HCT116 (cell line): ENCODE results near the gene SOCS7. TPM values are rescaled to one million over a fixed set of nuclear protein-coding genes. Genes with fewer than 3 reads are reported as not detected.
A peak's percentile ranks its signal among the peaks of the same experiment; 100 is the strongest.

ENCODE experiments used
- ATAC-seq: fragments of 200-7000 bp; cut with Tn5 transposase; 2 replicates; pipeline ENCODE4 v1.9.1; 2020; ENCODE audit warnings: mild to moderate bottlenecking, moderate library complexity
- BruUV-seq: library from RNA; stranded (reverse); fragments of 400-500 nt; replicated peaks from 2 replicates; lab custom pipeline; 2021; lab: Mats Ljungman, UMichigan
- CTCF ChIA-PET: fragments of 300-600 bp; sonication (Branson Sonifier 250); formaldehyde crosslinking; loops from one replicate; lab custom pipeline; 2021; ENCODE audit warnings: antibody characterized with exemption; lab: Charles Lee
- POLR2A ChIA-PET: fragments of 300-600, 350-600 bp; sonication (Branson Sonifier 250); formaldehyde crosslinking; loops from one replicate; lab custom pipeline; 2021; ENCODE audit warnings: antibody characterized with exemption; lab: Charles Lee
- RAD21 ChIA-PET, 2 experiments: fragments of 300-600 bp; sonication (Branson Sonifier 250); formaldehyde crosslinking; loops; one replicate each; lab custom pipeline; 2023; ENCODE audit warnings: low total read pairs in 2 of 2; ENCODE audit not compliant: uncharacterized antibody in 2 of 2, unreplicated experiment in 2 of 2, low non-redundant PET in 1 of 2; lab: Charles Lee
- DNase-seq: peaks from one replicate; pipeline ENCODE4 v3.0.0-alpha.2; 2010; ENCODE audit warnings: low read depth, low spot score
- H2AFZ ChIP-seq: fragments of 200-600 bp; shearing (Covaris generic), sonication (generic); 2 replicates; pipeline ENCODE4 v1.6.1; 2017; ENCODE audit warnings: low read depth, mixed run types, mixed read lengths, antibody characterized with exemption, low read length; ENCODE audit not compliant: poor library complexity, severe bottlenecking
- H3K27ac ChIP-seq: 2 replicates; pipeline ENCODE4 v1.5.1; 2012; ENCODE audit warnings: low read depth, low read length
- H3K27me3 ChIP-seq: fragments of 200-600 bp; sonication (generic); 2 replicates; pipeline ENCODE4 v1.6.1; 2016; ENCODE audit warnings: mixed run types, low read length, mixed read lengths; ENCODE audit not compliant: insufficient read depth
- H3K36me3 ChIP-seq, 2 experiments: fragments of 200-500 bp in 1 of 2; fragments of 200-600 bp in 1 of 2; sonication (Bioruptor generic) in 1 of 2; sonication (generic) in 1 of 2; 2 replicates each; pipeline versions ENCODE4 v1.5.1 to v1.6.1; 2014 to 2016; ENCODE audit warnings: low read length in 2 of 2, inconsistent platforms in 1 of 2, mixed read lengths in 1 of 2, mixed run types in 1 of 2; ENCODE audit not compliant: insufficient read depth in 2 of 2, control insufficient read depth in 1 of 2
- H3K4me1 ChIP-seq, 2 experiments: fragments of 200-600 bp in 1 of 2; sonication (generic) in 1 of 2; 2 replicates each; pipeline versions ENCODE4 v1.5.1 to v1.6.1; 2012 to 2017; ENCODE audit warnings: low read length in 2 of 2, inconsistent platforms in 1 of 2, mild to moderate bottlenecking in 1 of 2, mixed read lengths in 1 of 2, mixed run types in 1 of 2, moderate library complexity in 1 of 2; ENCODE audit not compliant: insufficient read depth in 2 of 2, control insufficient read depth in 1 of 2
- H3K4me2 ChIP-seq: fragments of 200-600 bp; sonication (generic); 2 replicates; pipeline ENCODE4 v1.6.1; 2017; ENCODE audit warnings: mixed run types, low read length, mixed read lengths
- H3K4me3 ChIP-seq, 2 experiments: fragments of 200-600 bp in 1 of 2; sonication (generic) in 1 of 2; replicated peaks in 1 of 2; 2 replicates each; pipeline ENCODE4 v1.5.1; 2011 to 2016; ENCODE audit warnings: low read length in 2 of 2, control low read depth in 1 of 2, low read depth in 1 of 2, mild to moderate bottlenecking in 1 of 2, mixed read lengths in 1 of 2, mixed run types in 1 of 2
- H3K79me2 ChIP-seq: fragments of 200-600 bp; sonication (generic); 2 replicates; pipeline ENCODE4 v1.6.1; 2017; ENCODE audit warnings: mild to moderate bottlenecking, mixed run types, low read length, moderate library complexity, mixed read lengths; ENCODE audit not compliant: insufficient read depth
- H3K9ac ChIP-seq: fragments of 200-600 bp; sonication (generic); 2 replicates; pipeline ENCODE4 v1.6.1; 2016; ENCODE audit warnings: low read length, mixed read lengths
- H3K9me2 ChIP-seq: fragments of 200-600 bp; sonication (generic), shearing (Covaris generic); 2 replicates; pipeline ENCODE4 v1.6.1; 2017; ENCODE audit warnings: mixed run types, mild to moderate bottlenecking, moderate library complexity; ENCODE audit not compliant: insufficient read depth
- H3K9me3 ChIP-seq, 2 experiments: fragments of 200-500 bp in 1 of 2; fragments of 200-600 bp in 1 of 2; sonication (Bioruptor generic) in 1 of 2; sonication (generic) in 1 of 2; 2 replicates each; pipeline ENCODE4 v1.6.1; 2014 to 2017; ENCODE audit warnings: low read length in 2 of 2, mixed read lengths in 2 of 2, inconsistent platforms in 1 of 2, low read depth in 1 of 2, mild to moderate bottlenecking in 1 of 2, mixed run types in 1 of 2, moderate library complexity in 1 of 2; ENCODE audit not compliant: control insufficient read depth in 1 of 2, insufficient read depth in 1 of 2
- H4K20me1 ChIP-seq: fragments of 200-600 bp; sonication (generic), shearing (Covaris generic); 2 replicates; pipeline ENCODE4 v1.6.1; 2017; ENCODE audit warnings: mixed run types, mild to moderate bottlenecking, moderate library complexity; ENCODE audit not compliant: insufficient read depth
- CBX3 ChIP-seq: IDR thresholded peaks from 2 replicates; pipeline ENCODE4 v1.6.1; 2012; ENCODE audit warnings: low read depth
- CTCF ChIP-seq, 3 experiments: fragments of 200-600 bp in 1 of 3; sonication (generic) in 1 of 3; IDR thresholded peaks in 2 of 3; conservative IDR thresholded peaks in 1 of 3; 2 replicates each; pipeline ENCODE4 v1.5.1; 2012 to 2017; ENCODE audit warnings: low read depth in 2 of 3, low read length in 2 of 3, antibody characterized with exemption in 1 of 3, borderline replicate concordance in 1 of 3, control low read depth in 1 of 3, mild to moderate bottlenecking in 1 of 3, mixed read lengths in 1 of 3, mixed run types in 1 of 3, moderate library complexity in 1 of 3; ENCODE audit not compliant: insufficient read depth in 1 of 3
- ELF1 ChIP-seq: IDR thresholded peaks from 2 replicates; pipeline ENCODE4 v1.6.1; 2012; ENCODE audit warnings: low read depth, borderline replicate concordance
- FOSL1 ChIP-seq: IDR thresholded peaks from 2 replicates; pipeline ENCODE4 v1.6.1; 2012; ENCODE audit warnings: low read depth
- JUND ChIP-seq: IDR thresholded peaks from 2 replicates; pipeline ENCODE4 v1.6.1; 2012
- POLR2AphosphoS5 ChIP-seq: IDR thresholded peaks from 2 replicates; pipeline ENCODE4 v1.6.1; 2011; ENCODE audit warnings: mild to moderate bottlenecking, low read depth, low read length, moderate library complexity
- RAD21 ChIP-seq: IDR thresholded peaks from 2 replicates; pipeline ENCODE4 v1.6.1; 2012; ENCODE audit warnings: low read depth, mild to moderate bottlenecking
- REST ChIP-seq: IDR thresholded peaks from 2 replicates; pipeline ENCODE4 v1.6.1; 2012; ENCODE audit warnings: low read depth
- SP1 ChIP-seq: IDR thresholded peaks from 2 replicates; pipeline ENCODE4 v1.6.1; 2012; ENCODE audit warnings: low read depth
- SRF ChIP-seq: IDR thresholded peaks from 2 replicates; pipeline ENCODE4 v1.6.1; 2012; ENCODE audit warnings: low read depth
- TCF7L2 ChIP-seq: IDR thresholded peaks from 2 replicates; pipeline ENCODE4 v1.7.0; 2011; ENCODE audit warnings: borderline replicate concordance, inconsistent platforms; ENCODE audit not compliant: insufficient read depth, insufficient read length; ENCODE audit errors: extremely low read depth
- ZFX ChIP-seq: fragments of 450-650 bp; IDR thresholded peaks from 2 replicates; pipeline ENCODE4 v1.6.1; 2017
- intact Hi-C: fragments of 100-400 bp; cut with micrococcal nuclease; formaldehyde crosslinking; loops from 2 replicates; pipeline ENCODE4 v1.10.0; 2022
- total RNA-seq: library from RNA; stranded (reverse); gene quantifications from one replicate; pipeline ENCODE4 v1.2.1, GENCODE V29; 2021; ENCODE audit not compliant: unreplicated experiment
- TF ChIP-seq, protein P1 (sequence below): IDR thresholded peaks from 2 replicates; pipeline ENCODE4 v1.6.1; 2011; ENCODE audit warnings: mild to moderate bottlenecking, low read length, moderate library complexity; ENCODE audit not compliant: insufficient replicate concordance; ENCODE audit errors: extremely low read depth
- TF ChIP-seq, protein P2 (sequence below): IDR thresholded peaks from 2 replicates; pipeline ENCODE4 v1.6.1; 2012

Gene SOCS7
- total RNA-seq, 1 experiment from 2014 or later, result 49.9 TPM

- Histone ChIP-seq H3K4me2 (peak overlapping the region; percentile 52), H3K27me3 (no peaks in the 10 kb centered on the region), H3K9me2 (no peaks in the 10 kb centered on the region), H2AFZ (no peak overlapping the region), H3K79me2 (no peaks in the 10 kb centered on the region), H3K4me1 (peaks cover 57 to 67% of the 10 kb centered on the region in 2 experiments), H3K4me3 (no peak overlapping the region), H3K27ac (peak overlapping the region; percentile 31; the same call in 1 of the 2 replicates), H3K9ac (peak overlapping the region; percentile 31; the same call in 1 of the 2 replicates), H4K20me1 (no peaks in the 10 kb centered on the region), H3K9me3 (no peaks in the 10 kb centered on the region), H3K36me3 (no peaks in the 10 kb centered on the region)
- no peak for DNase-seq
- intact Hi-C loops, result no loop called here
- POLR2A ChIA-PET, result no interaction called here
- no peak for TF ChIP-seq RAD21
- TF ChIP-seq, protein P1, sequence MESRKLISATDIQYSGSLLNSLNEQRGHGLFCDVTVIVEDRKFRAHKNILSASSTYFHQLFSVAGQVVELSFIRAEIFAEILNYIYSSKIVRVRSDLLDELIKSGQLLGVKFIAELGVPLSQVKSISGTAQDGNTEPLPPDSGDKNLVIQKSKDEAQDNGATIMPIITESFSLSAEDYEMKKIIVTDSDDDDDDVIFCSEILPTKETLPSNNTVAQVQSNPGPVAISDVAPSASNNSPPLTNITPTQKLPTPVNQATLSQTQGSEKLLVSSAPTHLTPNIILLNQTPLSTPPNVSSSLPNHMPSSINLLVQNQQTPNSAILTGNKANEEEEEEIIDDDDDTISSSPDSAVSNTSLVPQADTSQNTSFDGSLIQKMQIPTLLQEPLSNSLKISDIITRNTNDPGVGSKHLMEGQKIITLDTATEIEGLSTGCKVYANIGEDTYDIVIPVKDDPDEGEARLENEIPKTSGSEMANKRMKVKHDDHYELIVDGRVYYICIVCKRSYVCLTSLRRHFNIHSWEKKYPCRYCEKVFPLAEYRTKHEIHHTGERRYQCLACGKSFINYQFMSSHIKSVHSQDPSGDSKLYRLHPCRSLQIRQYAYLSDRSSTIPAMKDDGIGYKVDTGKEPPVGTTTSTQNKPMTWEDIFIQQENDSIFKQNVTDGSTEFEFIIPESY, result no peak
- TF ChIP-seq JUND, result no peak
- TF ChIP-seq TCF7L2, result no peak
- TF ChIP-seq FOSL1, result no peak
- TF ChIP-seq ELF1, result no peak
- no peak for TF ChIP-seq ZFX
- no peak for TF ChIP-seq REST
- TF ChIP-seq SP1, result no peak
- TF ChIP-seq, protein P2, sequence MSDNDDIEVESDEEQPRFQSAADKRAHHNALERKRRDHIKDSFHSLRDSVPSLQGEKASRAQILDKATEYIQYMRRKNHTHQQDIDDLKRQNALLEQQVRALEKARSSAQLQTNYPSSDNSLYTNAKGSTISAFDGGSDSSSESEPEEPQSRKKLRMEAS, result no peak
- no peak for TF ChIP-seq CBX3
- no peak for TF ChIP-seq SRF
- no peak for TF ChIP-seq POLR2AphosphoS5
- TF ChIP-seq CTCF (IDR thresholded peaks at IDR 0.05 in 2 of 3, conservative IDR thresholded peaks at IDR 0.05 in 1 of 3; ENCODE audit: borderline replicate concordance in 1 of 3, insufficient read depth in 1 of 3, low read depth in 2 of 3, low read length in 2 of 3), result no peak
- BruUV-seq, result no TSS peak
- ATAC-seq, result peak; percentile 9; the same call in 1 of the 2 replicates
- RAD21 ChIA-PET, result no interaction called here
- CTCF ChIA-PET, result no interaction called here
Observed at GRCh38 chr17:38449364-38449763, 97.7 kb downstream of the SOCS7 start.
